Measurements from ENCODE around the gene UQCC3. TPM values are rescaled to one million over a fixed set of nuclear protein-coding genes. Genes with fewer than 3 reads are reported as not detected.

The UQCC3 gene
- total and polyA plus RNA-seq, 2 of the 4 experiments (the other 2 are of a cell fraction), result 5.7 to 9.7 TPM

GRCh38 chr11:62669420-62670161, 1.9 kb upstream of the UQCC3 start:
- Histone ChIP-seq H3K9ac (ENCODE audit: low read depth, low read length) (no peak overlapping the region), H3K18ac (ENCODE audit: low read depth, low read length) (no peak overlapping the region), H4K91ac (ENCODE audit: insufficient read depth, low read depth, low read length) (no peak overlapping the region), H3K4me1 (ENCODE audit: control insufficient read depth, insufficient read depth, low read length) (peaks cover 11% of the 10 kb centered on the region), H4K5ac (ENCODE audit: low read depth, low read length) (no peak overlapping the region), H3K9me3 (ENCODE audit: control insufficient read depth, insufficient read depth, low read length) (no peaks in the 10 kb centered on the region), H3K4me2 (ENCODE audit: low read depth, low read length) (no peak overlapping the region), H3K23ac (ENCODE audit: low read depth, low read length) (no peak overlapping the region), H3K9me1 (ENCODE audit: insufficient read depth, low read length) (peaks cover 9% of the 10 kb centered on the region), H2BK20ac (ENCODE audit: low read depth, low read length) (no peak overlapping the region), H3K14ac (replicated peaks; ENCODE audit: low read depth, low read length) (no peak overlapping the region), H2BK5ac (ENCODE audit: low read depth, low read length, poor library complexity, severe bottlenecking) (no peak overlapping the region), H2AFZ (replicated peaks; ENCODE audit: low read length, poor library complexity) (no peak overlapping the region), H4K20me1 (ENCODE audit: insufficient read depth, low read length) (peaks cover 18% of the 10 kb centered on the region), H3K36me3 (ENCODE audit: control insufficient read depth, insufficient read depth, low read length) (peaks cover 16% of the 10 kb centered on the region), H2AK9ac (replicated peaks; ENCODE audit: low read depth, low read length, poor library complexity) (no peak overlapping the region), H2BK120ac (ENCODE audit: low read depth, low read length) (no peak overlapping the region), H2BK15ac (ENCODE audit: low read depth, low read length) (no peak overlapping the region), H4K8ac (ENCODE audit: low read depth in 2 of 2, low read length in 2 of 2) (no peak overlapping the region), H3K4me3 (ENCODE audit: insufficient read depth, low read depth, low read length) (no peak overlapping the region), H2AK5ac (ENCODE audit: low read depth, low read length) (peak overlapping the region; percentile 21), H3K56ac (ENCODE audit: extremely low read depth, insufficient read depth, low read length) (no peak overlapping the region), H3K27me3 (ENCODE audit: control insufficient read depth, insufficient read depth, low read length) (no peaks in the 10 kb centered on the region), H3K79me1 (ENCODE audit: low read depth in 1 of 2, low read length in 2 of 2) (peaks cover 34 to 72% of the 10 kb centered on the region in 2 experiments), H3K27ac (ENCODE audit: insufficient read depth, low read length) (no peak overlapping the region), H3K4ac (ENCODE audit: low read depth, low read length) (no peak overlapping the region)
- DNase-seq (no peak), ATAC-seq (ENCODE audit: low read depth) (no peak)
- no TSS peak for BruUV-seq (replicated peaks)
- WGBS, 2 experiments (ENCODE audit: extremely low coverage in 2 of 2, insufficient read length in 1 of 2), result 100% methylated on average over 1 of the region's 4 CpGs; no CpG with 5 or more reads in 1 of the 2 experiments
- dilution Hi-C loops (cut with HindIII; ENCODE audit: low sequenced_read_pairs, unreplicated experiment), result no loop called here
- ChIA-PET CTCF (interaction anchor here (1.0 kb wide), 1 partner anchor 12 kb away, joined by 3 read pairs; no protein-coding TSS in a partner anchor), POLR2A (ENCODE audit: unreplicated experiment) (interaction anchor here (0.6 to 1.6 kb wide), 2 partner anchors 11 to 250 kb away, joined by 3 to 10 read pairs; no protein-coding TSS in a partner anchor)
- intact Hi-C loops (cut with micrococcal nuclease), result no loop called here
- in situ Hi-C loops (cut with MboI; ENCODE audit: low sequenced_read_pairs), result no loop called here
- TF ChIP-seq CTCF (conservative IDR thresholded peaks at IDR 0.05; ENCODE audit: low read depth, low read length) (no peak), POLR2A (IDR thresholded peaks at IDR 0.05; ENCODE audit: low read depth, low read length) (no peak), NFE2L2 (IDR thresholded peaks at IDR 0.05; ENCODE audit: low read depth, low read length) (no peak), CHD1 (IDR thresholded peaks at IDR 0.05; ENCODE audit: low read depth, low read length) (no peak), MXI1 (IDR thresholded peaks at IDR 0.05; ENCODE audit: borderline replicate concordance, low read depth, low read length) (no peak), BHLHE40 (IDR thresholded peaks at IDR 0.05; ENCODE audit: low read depth, low read length) (no peak), FOS (IDR thresholded peaks at IDR 0.05; ENCODE audit: low read depth, low read length) (no peak), MAZ (IDR thresholded peaks at IDR 0.05; ENCODE audit: borderline replicate concordance, low read depth, low read length) (no peak), CEBPB (IDR thresholded peaks at IDR 0.05; ENCODE audit: low read depth, low read length) (no peak), MAFK (IDR thresholded peaks at IDR 0.05; ENCODE audit: low read depth, low read length) (no peak), RAD21 (IDR thresholded peaks at IDR 0.05; ENCODE audit: low read length) (no peak), RCOR1 (IDR thresholded peaks at IDR 0.05; ENCODE audit: insufficient replicate concordance, low read length) (no peak), USF2 (IDR thresholded peaks at IDR 0.05; ENCODE audit: low read depth, low read length) (no peak), RFX5 (IDR thresholded peaks at IDR 0.05; ENCODE audit: low read depth, low read length) (no peak), SMC3 (IDR thresholded peaks at IDR 0.05; ENCODE audit: low read depth, low read length) (no peak)

Data from IMR-90 (cell line).